ENCODE data around the gene SPATA6L.
"Not testable (repeated sequence)": the region's sequence is repeated elsewhere in the genome, so short reads cannot be mapped to it uniquely, and the experiment has no call there.

SPATA6L gene

DNA sequence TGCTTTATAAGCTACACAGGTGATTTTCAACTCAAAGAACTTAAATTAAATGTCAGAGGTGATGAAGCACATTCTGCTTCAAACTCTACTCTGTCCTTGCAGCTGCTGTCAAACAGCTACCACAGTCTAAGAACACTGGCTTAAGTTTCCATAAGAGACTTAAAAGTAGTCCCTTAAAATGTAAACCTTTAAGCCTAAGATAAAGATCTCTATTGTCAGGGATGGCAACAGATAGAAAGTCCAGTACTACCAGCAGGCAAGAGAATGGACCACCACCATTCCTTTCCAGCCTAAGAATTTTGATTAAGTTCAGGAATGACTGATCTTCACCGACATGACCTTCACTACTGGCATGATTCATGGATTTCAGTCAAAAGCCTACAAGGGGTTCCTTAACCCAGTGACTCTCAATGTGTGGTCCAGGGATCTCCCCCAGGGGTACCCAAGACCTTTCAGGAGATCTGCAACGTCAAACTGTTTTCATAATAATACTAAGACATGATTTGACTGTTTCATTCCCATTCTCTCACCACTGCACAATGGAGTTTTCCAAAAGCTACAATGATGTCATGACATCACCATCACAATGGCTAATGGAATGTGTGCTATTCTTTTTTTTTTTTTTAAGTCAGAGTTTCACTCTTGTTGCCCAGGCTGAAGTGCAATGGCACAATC, 45.3 kb downstream of the SPATA6L start:
- no peak for DNase-seq

DNA sequence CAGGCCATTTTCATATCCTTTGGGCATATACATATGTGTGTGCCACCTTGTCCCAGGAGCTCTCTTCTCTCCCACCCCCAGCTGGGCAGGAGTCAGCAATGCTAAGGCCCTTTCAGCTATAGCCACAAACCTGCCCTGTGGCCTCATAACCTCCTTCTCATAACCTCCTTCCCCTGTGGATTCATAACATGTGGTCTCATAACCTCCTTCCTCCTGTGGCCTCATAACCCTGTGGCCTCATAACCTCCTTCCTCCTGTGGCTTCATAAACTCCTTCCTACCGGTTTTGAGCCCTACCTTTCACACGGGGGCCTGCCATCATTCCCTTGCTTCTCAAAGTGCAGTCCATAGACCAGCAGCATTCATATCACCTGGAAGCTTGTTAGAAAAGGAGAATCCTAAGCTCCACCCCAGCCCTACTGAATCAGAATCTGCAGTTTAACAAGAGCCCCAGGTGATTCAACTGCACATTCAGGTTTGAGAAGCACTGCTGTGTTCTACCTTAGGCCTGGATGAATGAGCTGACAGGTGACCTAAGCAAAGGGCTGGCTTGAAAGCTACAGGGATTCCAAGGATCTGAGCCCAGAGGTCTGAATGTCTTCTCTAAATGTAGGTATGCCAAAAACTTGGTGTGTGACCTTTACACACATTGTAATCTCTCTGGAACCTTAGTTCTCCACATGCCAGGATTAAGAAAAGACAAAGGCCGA, 46.1 kb downstream of the SPATA6L start:
- DNase-seq, result no peak

DNA sequence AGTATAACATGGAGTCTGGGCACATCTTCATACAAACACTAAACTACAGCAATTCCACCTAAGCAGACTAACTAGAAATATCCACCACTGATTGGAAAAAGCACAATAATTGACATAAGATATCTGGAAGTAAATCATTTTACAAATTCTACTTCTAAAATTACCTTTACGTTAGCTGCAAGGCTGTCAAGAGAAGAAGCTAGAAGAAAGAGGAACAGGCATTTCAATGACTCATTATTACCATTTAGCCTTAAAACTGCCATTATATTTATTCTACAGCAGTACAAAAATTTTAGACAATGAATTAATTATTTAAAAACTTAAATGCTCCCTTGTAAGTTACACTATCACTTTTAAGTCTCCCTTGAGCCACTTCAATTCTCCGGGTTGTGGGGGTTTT, 47.6 kb downstream of the SPATA6L start:
- DNase-seq, result no peak

DNA sequence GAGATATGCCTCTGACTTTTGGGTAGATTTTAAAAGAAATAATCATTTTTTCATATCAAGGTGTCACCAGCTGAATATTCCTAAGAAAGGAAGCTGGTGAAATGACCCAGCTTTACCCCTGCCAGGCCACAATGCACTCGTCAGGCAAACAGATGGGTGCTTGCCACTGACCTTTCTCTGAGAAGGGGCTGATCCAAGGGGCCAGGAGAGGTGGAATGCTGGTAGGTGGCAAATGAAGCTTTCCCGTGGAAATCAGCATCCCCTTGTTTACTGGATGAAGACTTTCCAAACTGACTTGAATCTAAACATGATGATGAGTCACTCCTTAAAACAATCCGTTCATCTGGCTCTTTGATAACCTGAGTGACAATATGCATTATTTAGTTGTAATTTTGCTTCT, 48.5 kb downstream of the SPATA6L start:
- DNase-seq, result no peak

DNA sequence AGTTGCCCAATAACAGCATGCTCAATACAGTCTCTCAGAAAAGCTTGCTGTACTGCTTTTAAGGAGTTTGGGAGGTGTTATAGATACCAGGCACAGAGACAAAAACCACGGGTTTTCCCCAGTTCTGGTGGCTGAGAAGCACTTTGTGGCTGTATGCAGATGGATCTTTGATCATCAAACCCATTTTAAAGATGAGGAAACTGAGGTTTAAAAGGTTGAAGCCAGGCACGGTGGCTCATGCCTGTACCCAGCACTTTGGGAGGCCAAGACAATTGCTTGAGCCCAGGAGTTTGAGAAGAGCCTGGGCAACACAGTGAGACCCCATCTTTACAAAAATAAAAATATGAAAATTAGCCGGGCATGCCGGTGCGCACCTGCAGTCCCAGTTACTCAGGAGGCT, 50.5 kb downstream of the SPATA6L start:
- DNase-seq, result no peak

DNA sequence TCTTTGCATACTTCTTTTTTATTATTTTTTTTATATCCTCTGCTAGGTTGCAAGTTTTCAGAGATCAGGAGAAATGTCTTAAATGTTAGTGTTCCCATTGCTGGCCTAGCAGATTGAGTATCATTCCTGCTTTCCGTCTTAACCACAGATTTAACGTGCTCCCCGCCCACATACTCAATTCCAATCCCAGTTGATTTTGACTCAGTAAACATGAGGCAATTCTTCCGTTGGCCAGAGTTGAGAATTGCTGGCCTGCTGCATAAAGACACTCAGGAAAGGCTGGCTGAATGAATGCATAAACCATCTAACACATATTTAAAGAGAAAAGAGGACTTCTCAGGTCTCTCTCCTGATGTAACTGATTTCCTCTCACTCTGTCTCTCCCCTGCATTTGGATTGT, 51.0 kb downstream of the SPATA6L start:
- DNase-seq, result no peak

DNA sequence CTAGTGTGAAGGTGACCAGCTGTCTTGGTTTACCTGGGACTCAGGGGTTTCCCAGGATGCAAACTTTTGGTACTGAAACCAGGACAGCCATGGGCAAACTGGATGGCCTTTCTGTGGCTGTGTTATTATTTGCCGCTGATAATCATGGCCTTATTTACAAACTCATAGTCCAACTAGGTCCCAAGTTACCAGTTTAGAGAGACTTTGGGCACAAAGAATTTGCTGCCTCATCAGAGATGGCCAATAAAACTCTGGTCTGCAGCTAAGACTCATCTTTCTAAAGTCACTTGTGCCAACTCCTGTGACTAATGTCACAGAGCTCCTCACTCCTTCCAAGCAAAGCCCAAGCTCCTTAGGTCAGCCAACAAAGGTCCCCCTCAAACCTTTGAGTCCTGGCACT, 51.7 kb downstream of the SPATA6L start:
- no peak for DNase-seq

DNA sequence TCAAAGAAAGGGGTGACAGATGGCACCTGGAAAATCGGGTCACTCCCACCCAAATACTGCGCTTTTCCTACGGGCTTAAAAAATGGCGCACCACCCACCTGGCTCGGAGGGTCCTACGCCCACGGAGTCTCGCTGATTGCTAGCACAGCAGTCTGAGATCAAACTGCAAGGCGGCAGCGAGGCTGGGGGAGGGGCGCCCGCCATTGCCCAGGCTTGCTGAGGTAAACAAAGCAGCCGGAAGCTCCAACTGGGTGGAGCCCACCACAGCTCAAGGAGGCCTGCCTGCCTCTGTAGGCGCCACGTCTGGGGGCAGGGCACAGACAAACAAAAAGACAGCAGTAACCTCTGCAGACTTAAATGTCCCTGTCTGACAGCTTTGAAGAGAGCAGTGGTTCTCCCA, 60.2 kb downstream of the SPATA6L start:
- not testable (repeated sequence) for DNase-seq

DNA sequence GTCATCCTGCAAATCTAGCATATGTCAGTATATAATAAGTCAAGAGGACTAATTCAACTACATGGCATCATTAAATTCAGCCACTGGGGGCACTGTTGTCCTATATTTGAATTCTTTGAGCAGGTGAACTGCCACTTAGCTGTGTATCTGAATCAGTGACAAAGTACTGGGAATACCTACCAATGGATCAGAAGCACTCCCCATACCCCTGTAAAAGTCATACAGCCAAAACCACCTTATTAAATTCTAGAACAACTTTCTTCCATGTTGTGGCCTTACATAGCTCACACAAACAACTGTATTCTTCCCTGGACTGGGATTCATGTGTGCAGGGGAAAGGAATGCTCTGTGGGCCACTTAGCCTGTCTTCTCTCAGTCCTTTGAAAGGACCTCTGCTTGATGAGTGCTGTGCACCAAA, 61.6 kb downstream of the SPATA6L start:
- DNase-seq, result peak; percentile 27 to 74

DNA sequence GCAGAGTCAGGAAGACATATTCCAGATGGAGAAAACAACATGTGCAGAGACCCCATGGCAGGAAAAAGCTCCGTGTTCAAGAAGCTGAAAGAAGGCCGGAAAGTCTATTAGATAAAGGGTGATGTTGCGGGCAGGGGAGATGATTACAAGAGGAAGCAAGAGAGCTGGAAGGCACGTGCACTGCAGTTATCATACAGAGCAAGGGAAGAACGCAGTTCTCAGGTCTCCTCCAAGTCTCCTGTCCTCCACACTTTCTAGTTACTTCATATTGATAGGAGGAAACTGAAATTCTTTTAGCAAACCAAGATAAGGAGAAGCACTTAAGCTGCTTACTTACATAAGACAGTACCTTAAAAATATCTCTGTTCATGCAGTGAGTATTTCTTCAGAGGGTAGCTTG, 62.5 kb downstream of the SPATA6L start:
- no peak for DNase-seq

DNA sequence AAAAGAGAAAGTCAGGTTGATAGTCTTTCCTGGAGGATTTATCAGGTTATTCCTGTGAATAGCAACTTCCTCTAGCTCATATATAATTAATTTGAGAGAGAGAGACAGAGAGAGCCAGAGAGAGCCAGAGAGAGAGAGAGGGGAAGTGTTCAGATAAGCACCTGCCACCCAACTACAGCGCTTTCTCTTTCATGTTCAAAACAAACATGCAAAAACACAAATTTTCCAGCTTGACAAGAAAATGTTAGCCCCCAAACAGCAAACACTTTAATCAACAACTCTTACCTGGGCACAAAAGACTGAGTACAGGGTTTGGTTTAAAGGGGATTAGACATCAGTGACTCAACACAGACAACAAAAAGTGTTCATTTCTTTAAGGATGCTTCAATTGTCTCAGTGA, 65.9 kb downstream of the SPATA6L start:
- DNase-seq, result no peak

DNA sequence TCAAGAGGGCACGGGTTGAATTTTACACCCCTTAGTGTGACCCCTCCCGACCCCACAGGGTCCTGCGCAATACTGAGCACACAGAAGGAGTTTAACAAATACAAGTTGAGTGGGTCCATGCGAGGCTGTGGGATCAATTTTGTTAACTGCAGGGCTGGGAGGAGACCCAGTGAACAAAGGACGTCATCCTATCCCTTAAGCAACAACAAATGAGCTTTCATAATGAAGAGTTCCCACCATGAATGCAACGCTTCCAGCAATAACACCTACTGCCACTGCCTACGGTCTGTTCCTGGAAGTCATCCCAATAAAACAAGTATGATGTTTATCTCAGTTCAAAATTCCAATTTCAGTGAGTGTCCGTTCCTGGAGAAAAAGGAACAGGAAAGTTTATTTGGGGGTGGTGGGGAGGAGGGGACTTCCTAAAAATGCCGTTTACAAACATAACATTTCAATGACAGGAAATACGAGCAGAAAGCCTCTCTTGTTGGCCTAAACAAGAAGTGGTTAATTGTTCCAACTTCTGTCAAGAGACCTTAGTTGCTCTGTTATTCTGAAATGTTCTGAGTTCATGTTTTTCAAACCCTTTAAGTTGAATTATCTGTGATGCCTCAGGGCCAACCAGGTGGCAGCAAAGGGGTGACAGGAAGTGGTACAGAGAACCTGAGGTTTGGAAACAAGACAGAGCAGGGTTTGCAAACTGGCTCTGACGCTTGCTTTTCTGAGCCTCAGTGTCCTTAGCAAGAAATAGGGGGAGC, 69.9 kb downstream of the SPATA6L start:
- DNase-seq, result no peak

DNA sequence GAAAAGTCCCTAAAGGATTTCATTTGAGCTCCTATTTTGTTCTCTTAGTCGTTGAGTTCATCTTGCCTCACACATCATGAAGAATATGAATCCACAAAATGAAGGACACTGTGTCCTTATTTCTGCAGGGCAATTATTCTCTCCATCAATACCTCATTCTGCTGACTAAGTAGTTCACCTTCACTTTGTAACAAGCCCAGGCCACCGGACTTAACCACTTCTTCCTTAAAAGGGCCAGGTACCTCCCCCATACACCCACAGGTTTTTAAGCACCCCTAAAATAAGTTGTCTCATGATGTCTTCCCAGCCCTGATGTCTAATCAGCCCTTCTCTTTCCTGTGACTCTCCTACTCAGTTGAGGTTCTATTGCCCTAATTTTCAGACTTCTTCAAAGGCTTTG, 71.3 kb downstream of the SPATA6L start:
- no peak for DNase-seq

DNA sequence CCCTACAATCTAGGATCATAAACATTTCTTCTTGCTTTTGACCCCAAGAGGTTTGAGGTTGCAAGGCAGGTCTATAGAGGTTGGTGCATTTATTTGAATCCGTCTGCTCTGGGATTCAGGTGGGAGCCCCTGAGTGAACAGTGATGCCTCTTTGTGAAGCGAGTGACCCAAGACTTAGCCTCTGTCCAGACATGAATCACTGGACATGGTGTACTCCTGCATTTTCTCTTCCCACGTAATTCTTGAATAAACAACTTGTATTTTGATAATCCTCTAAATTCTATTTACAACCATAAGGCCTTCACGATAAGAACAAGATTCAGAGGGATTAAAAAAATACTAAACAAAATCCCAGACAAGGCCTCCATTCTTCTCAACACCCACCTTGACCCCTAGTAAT, 71.7 kb downstream of the SPATA6L start:
- DNase-seq, result no peak

DNA sequence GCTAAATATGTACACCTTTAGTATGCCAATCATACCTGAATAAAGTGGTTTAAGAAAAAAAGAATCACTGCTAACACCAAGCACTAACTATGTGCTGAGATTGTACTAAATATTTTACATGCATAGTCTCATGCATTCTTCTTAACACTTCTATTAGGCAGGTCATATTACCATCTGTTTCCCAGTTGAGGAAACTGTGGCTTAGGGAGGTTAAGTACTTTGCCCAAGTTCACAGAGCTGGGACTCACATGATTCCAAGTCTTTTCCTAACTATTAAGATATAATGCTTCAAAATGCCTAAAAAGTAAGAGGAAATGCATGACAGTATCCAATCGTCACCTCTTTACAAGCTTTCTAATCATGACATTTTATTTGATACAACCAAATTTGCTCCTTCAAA, 73.4 kb downstream of the SPATA6L start:
- DNase-seq, result no peak

DNA sequence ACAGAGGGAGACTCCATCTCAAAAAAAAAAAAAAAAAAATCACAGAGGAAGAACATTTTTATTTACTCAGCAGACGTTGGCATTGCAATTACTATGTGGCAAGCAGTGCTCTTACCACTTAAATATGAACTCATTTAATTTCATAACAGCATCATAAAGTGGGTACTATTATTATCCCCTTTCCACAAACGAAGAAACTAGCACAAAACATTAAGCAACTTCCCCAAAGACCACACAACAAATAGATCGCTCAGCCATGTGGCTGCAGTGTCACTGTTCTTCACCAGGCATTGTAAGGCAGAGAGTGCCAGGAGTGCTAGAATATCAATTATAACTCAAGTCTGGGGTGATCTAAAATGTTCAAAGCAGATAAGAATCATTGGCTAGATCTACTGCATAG, 74.0 kb downstream of the SPATA6L start:
- no peak for DNase-seq

DNA sequence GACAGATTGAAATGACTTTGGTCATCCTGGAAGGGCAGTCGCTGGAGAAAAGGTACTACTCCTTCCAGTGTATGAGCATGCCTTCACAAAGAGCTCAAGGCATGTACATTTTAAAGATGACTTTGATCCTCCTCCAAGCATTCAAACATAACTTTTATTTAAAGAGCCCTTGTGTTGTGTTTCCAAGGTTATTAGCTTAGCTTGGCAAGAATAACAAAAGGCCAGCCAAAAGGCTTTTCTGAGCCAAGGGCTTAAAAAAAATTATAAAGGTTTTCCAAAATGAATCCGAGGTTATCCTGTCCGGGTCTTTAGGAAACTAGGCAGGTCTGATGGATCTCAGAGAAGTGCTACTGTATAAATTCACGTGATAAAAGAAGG, 75.2 kb downstream of the SPATA6L start:
- no peak for DNase-seq

DNA sequence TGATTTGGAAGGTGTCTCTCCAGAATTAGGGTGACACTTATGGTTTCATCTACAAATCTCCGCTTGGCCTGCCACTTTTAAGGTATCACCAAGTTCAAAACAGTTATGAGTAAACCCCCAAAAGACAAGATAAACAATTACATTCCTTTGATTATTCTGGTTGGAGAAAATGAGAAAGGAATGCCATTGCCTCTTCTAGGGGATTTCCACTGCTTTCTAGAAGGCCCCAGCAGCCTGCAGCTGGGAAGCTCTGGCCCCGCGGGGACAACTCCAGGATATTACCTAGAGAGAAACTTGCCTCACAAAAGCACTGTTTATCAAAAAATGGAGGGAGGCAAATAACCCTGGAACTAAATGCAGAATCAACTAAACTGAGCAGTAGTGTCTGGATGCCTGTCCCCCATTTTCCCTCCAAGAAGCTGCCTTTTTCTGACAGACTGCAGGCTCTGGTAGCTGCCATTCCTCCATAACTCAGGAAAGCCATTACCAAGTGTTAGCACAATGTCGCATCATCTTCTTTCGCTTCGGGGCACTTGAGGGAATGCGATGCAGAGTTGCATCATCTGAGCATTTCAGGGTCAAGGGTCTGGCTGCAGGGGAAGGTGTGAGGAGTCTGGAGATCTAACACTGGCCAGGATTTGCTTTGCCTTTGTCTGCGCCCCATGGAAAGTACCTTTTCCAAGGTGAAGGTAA, 75.7 kb downstream of the SPATA6L start:
- DNase-seq, result no peak

DNA sequence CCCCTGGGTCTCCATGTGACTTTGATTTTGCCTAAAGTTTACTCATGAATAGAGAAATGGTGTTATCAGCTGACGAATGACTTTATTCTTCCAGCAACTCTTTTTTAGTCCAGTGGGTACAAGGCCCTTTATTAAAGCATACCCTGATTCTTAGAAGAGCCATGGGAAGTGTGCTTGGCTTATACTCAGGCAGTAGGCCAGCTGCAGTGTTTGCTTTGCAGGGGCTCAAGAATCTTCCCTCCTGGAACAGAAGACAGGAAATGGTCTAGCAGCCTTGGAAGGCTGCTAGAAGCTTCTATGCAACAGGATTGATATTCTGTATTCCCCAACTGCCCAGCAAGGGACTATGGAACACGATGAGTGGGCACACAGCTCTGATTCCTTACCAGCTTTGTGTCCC, 77.6 kb downstream of the SPATA6L start:
- DNase-seq, result no peak

DNA sequence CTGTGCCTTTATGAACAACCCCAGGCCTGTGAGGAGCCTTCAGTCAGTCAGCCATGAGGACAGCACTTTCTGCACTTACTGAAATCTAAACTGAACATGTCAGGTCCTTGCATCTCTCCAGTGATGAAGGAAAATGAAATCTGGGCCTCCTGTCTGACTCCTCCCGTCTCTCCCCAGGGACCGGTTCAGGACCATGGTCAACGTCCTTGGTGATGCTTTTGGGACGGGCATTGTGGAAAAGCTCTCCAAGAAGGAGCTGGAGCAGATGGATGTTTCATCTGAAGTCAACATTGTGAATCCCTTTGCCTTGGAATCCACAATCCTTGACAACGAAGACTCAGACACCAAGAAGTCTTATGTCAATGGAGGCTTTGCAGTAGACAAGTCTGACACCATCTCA, 81.1 kb downstream of the SPATA6L start:
- no peak for DNase-seq

DNA sequence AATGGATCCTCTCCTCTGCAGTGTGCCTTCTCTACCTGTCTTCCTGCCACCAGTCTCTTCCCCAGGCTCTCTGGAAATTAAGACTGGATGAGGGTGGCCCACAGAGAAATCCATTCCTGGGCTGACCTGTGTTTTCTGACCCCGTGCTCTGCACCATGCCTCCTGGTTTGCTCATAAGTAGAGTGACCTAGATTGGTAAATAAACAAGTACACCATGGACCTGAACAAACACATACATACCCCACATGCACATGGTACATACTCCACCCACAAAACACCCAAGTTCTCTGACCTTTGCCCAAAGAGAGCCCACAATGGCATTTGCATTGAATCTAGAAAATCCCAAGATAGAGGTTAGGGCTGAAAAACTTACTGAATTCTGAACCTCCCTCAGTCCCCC, 81.6 kb downstream of the SPATA6L start:
- no peak for DNase-seq

DNA sequence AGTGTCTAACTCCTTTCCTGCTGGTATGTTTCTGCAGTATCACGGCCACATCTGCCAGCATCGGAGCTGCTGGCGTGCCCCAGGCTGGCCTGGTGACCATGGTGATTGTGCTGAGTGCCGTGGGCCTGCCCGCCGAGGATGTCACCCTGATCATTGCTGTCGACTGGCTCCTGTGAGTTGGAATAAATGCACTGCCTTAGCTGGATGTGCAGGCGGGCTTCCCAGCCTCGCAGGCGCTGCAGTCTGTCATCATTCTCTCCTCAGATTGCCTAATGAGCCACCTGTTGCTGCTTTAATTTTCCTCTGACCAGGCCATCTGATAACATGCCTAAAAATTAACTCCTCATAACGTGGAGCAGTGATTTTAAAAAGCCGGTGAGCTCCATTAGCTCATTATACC, 83.3 kb downstream of the SPATA6L start:
- DNase-seq, result no peak

DNA sequence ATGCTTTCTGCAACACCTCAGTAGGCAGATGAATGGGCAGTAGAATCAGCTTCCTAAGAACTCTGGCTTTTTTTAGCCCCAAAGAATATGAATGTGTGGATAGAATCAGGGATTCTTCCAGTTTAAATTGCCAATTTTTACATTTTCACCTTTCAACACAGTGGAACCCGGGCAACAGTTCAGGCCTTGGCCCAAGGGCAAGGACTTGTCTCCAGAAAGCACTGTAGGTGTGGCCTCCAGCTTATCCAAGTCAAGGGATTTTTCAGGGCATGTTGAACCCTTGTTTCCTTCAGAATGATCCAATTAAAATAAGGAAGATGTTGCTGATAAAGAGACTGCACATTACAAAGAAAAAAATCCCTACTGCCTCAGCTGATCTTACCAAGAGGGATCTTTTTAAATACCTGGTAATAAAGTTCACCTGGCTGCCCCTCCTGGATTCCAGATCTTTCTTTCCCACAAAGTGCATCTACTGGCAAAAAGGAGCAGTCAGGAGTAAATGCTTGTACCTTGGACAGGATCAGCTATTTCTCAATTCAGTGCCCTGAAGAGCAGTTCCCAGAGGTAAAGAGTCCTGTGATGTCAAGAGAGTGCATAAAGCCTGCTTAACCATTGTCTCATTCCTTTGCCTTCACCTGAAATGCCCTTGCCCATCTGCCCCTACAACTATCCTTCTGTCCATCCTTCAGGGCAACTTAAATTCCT, 84.3 kb downstream of the SPATA6L start:
- DNase-seq, result no peak

Measured in NCI-H187 (cell line).